Mesenchymal stem cell (in vitro differentiated cells and primary cell): ENCODE measurements around the gene DNAH11.
"Not testable (repeated sequence)": the region's sequence is repeated elsewhere in the genome, so short reads cannot be mapped to it uniquely, and the experiment has no call there.

Experiments used
- DNase-seq: peaks from one replicate; pipeline ENCODE4 v3.0.0-alpha.2; 2013
- H2AFZ ChIP-seq: one replicate; pipeline ENCODE4 v1.6.1; 2013; ENCODE audit warnings: low read depth, mild to moderate bottlenecking, control low read depth, inconsistent platforms, low read length, moderate library complexity
- H2AK5ac ChIP-seq: 2 replicates; pipeline ENCODE4 v1.6.1; 2013; ENCODE audit warnings: low read length, moderate library complexity, mild to moderate bottlenecking, inconsistent platforms; ENCODE audit not compliant: severe bottlenecking
- H2BK120ac ChIP-seq: one replicate; pipeline ENCODE4 v1.6.1; 2013; ENCODE audit warnings: low read depth, mild to moderate bottlenecking, inconsistent platforms, low read length, moderate library complexity
- H2BK12ac ChIP-seq, 2 experiments: one replicate each; pipeline ENCODE4 v1.6.1; 2013; ENCODE audit warnings: inconsistent platforms in 2 of 2, low read length in 2 of 2, mild to moderate bottlenecking in 2 of 2, moderate library complexity in 2 of 2, control low read depth in 1 of 2
- H2BK15ac ChIP-seq: one replicate; pipeline ENCODE4 v1.6.1; 2013; ENCODE audit warnings: mild to moderate bottlenecking, low read depth, inconsistent platforms; ENCODE audit not compliant: poor library complexity, severe bottlenecking
- H2BK5ac ChIP-seq: 2 replicates; pipeline ENCODE4 v1.6.1; 2013; ENCODE audit warnings: low read depth, mild to moderate bottlenecking, low read length, control low read depth, inconsistent platforms; ENCODE audit not compliant: poor library complexity, severe bottlenecking
- H3K14ac ChIP-seq, 2 experiments: one replicate each; pipeline ENCODE4 v1.6.1; 2013; ENCODE audit warnings: inconsistent platforms in 2 of 2, low read length in 2 of 2, control low read depth in 1 of 2, mild to moderate bottlenecking in 1 of 2, moderate library complexity in 1 of 2
- H3K18ac ChIP-seq, 2 experiments: one replicate each; pipeline ENCODE4 v1.6.1; 2013; ENCODE audit warnings: inconsistent platforms in 2 of 2, low read length in 2 of 2, control low read depth in 1 of 2, low read depth in 1 of 2, mild to moderate bottlenecking in 1 of 2
- H3K23ac ChIP-seq, 2 experiments: one replicate each; pipeline ENCODE4 v1.6.1; 2013; ENCODE audit warnings: inconsistent platforms in 2 of 2, low read length in 2 of 2, mild to moderate bottlenecking in 2 of 2, moderate library complexity in 2 of 2, control low read depth in 1 of 2
- H3K27ac ChIP-seq: 2 replicates; pipeline ENCODE4 v1.5.1; 2013; ENCODE audit warnings: mild to moderate bottlenecking, moderate library complexity, low read length, control low read depth, inconsistent platforms; ENCODE audit not compliant: poor library complexity, severe bottlenecking
- H3K27me3 ChIP-seq, 2 experiments: 2 replicates each; pipeline versions ENCODE4 v1.6.1 to v1.7.0; 2013; ENCODE audit warnings: low read length in 2 of 2, mild to moderate bottlenecking in 2 of 2, moderate library complexity in 2 of 2, control low read depth in 1 of 2, inconsistent platforms in 1 of 2; ENCODE audit not compliant: control insufficient read depth in 1 of 2, insufficient read depth in 1 of 2
- H3K36me3 ChIP-seq, 2 experiments: 2 replicates each; pipeline versions ENCODE4 v1.6.1 to v1.7.0; 2013; ENCODE audit warnings: low read length in 2 of 2, control low read depth in 1 of 2, inconsistent platforms in 1 of 2, low read depth in 1 of 2, mild to moderate bottlenecking in 1 of 2; ENCODE audit not compliant: insufficient read depth in 2 of 2, control insufficient read depth in 1 of 2
- H3K4ac ChIP-seq, 2 experiments: one replicate each; pipeline ENCODE4 v1.6.1; 2013; ENCODE audit warnings: inconsistent platforms in 2 of 2, low read length in 2 of 2, mild to moderate bottlenecking in 2 of 2, moderate library complexity in 2 of 2, control low read depth in 1 of 2, low read depth in 1 of 2
- H3K4me1 ChIP-seq: 2 replicates; pipeline ENCODE4 v1.6.1; 2013; ENCODE audit warnings: low read depth, low read length, control low read depth; ENCODE audit not compliant: control insufficient read depth, insufficient read depth
- H3K4me2 ChIP-seq: 2 replicates; pipeline ENCODE4 v1.6.1; 2013; ENCODE audit warnings: low read length, mild to moderate bottlenecking, inconsistent platforms; ENCODE audit not compliant: poor library complexity, severe bottlenecking
- H3K4me3 ChIP-seq, 2 experiments: 2 replicates each; pipeline versions ENCODE4 v1.5.1 to v1.7.0; 2013; ENCODE audit warnings: low read length in 2 of 2, mild to moderate bottlenecking in 2 of 2, control low read depth in 1 of 2, low read depth in 1 of 2; ENCODE audit not compliant: insufficient read depth in 1 of 2
- H3K79me1 ChIP-seq: replicated peaks from 2 replicates; pipeline ENCODE4 v1.6.1; 2013; ENCODE audit warnings: mild to moderate bottlenecking, control low read depth, low read length, inconsistent platforms; ENCODE audit not compliant: poor library complexity, severe bottlenecking
- H3K9ac ChIP-seq: 2 replicates; pipeline ENCODE4 v1.7.0; 2013; ENCODE audit warnings: mild to moderate bottlenecking, low read length, moderate library complexity
- H3K9me3 ChIP-seq: 2 replicates; pipeline ENCODE4 v1.7.0; 2013; ENCODE audit warnings: mild to moderate bottlenecking, low read length; ENCODE audit not compliant: control insufficient read depth
- H4K8ac ChIP-seq: one replicate; pipeline ENCODE4 v1.6.1; 2013; ENCODE audit warnings: inconsistent platforms, mild to moderate bottlenecking, low read length, moderate library complexity
- H4K91ac ChIP-seq: one replicate; pipeline ENCODE4 v1.6.1; 2013; ENCODE audit warnings: mild to moderate bottlenecking, low read length, inconsistent platforms
- WGBS: methylation state at CpG from one replicate; pipeline ENCODE4 v1.1.7; 2013; ENCODE audit warnings: mixed read lengths; 5-methylcytosine and 5-hydroxymethylcytosine counted together

Gene DNAH11

GRCh38 chr7:21724562-21724961, 181.7 kb downstream of the DNAH11 start:
- Histone ChIP-seq H2BK5ac (no peak overlapping the region), H3K79me1 (no peaks in the 10 kb centered on the region), H3K23ac (no peak overlapping the region), H3K9ac (no peak overlapping the region), H2AK5ac (no peak overlapping the region), H2BK15ac (no peak overlapping the region), H3K4ac (no peak overlapping the region), H4K91ac (no peak overlapping the region), H2BK120ac (no peak overlapping the region), H2AFZ (no peak overlapping the region), H3K27me3 (no peaks in the 10 kb centered on the region), H4K8ac (no peak overlapping the region), H2BK12ac (no peak overlapping the region), H3K4me3 (no peak overlapping the region), H3K36me3 (no peaks in the 10 kb centered on the region), H3K14ac (no peak overlapping the region), H3K27ac (no peak overlapping the region), H3K9me3 (no peaks in the 10 kb centered on the region), H3K4me1 (no peaks in the 10 kb centered on the region), H3K4me2 (no peak overlapping the region), H3K18ac (no peak overlapping the region)
- DNase-seq = no peak
- WGBS = 98% methylated on average over 3 of the region's 3 CpGs

GRCh38 chr7:21730399-21730798, 187.6 kb downstream of the DNAH11 start:
- H3K4me1 ChIP-seq = no peaks in the 10 kb centered on the region

GRCh38 chr7:21731977-21732376, 189.1 kb downstream of the DNAH11 start:
- Histone ChIP-seq H2BK12ac (no peak overlapping the region), H3K4ac (no peak overlapping the region), H3K4me2 (no peak overlapping the region), H2BK5ac (no peak overlapping the region), H3K9me3 (no peaks in the 10 kb centered on the region), H4K91ac (no peak overlapping the region), H3K18ac (no peak overlapping the region), H3K36me3 (no peaks in the 10 kb centered on the region), H4K8ac (no peak overlapping the region), H3K4me1 (no peaks in the 10 kb centered on the region), H3K79me1 (no peaks in the 10 kb centered on the region), H3K14ac (no peak overlapping the region), H3K27me3 (no peaks in the 10 kb centered on the region), H2AFZ (no peak overlapping the region), H3K9ac (no peak overlapping the region), H3K27ac (no peak overlapping the region), H3K4me3 (no peak overlapping the region), H2AK5ac (no peak overlapping the region), H2BK120ac (no peak overlapping the region), H2BK15ac (no peak overlapping the region), H3K23ac (no peak overlapping the region)
- DNase-seq = no peak
- WGBS = 61% methylated on average over 3 of the region's 3 CpGs

More at GRCh38 chr7:21730399-21730798, 187.6 kb downstream of the DNAH11 start:
- Histone ChIP-seq H2AK5ac (no peak overlapping the region), H2AFZ (no peak overlapping the region), H4K91ac (no peak overlapping the region), H2BK12ac (no peak overlapping the region), H3K27ac (no peak overlapping the region), H3K4ac (no peak overlapping the region), H2BK120ac (no peak overlapping the region), H3K9ac (no peak overlapping the region), H3K9me3 (no peaks in the 10 kb centered on the region), H3K4me2 (no peak overlapping the region), H2BK5ac (no peak overlapping the region), H4K8ac (no peak overlapping the region), H3K18ac (no peak overlapping the region), H3K27me3 (no peaks in the 10 kb centered on the region), H3K36me3 (no peaks in the 10 kb centered on the region), H2BK15ac (no peak overlapping the region), H3K23ac (no peak overlapping the region), H3K14ac (no peak overlapping the region), H3K4me3 (no peak overlapping the region), H3K79me1 (no peaks in the 10 kb centered on the region)
- DNase-seq = no peak
- 94% methylated on average over 1 of the region's 2 CpGs for WGBS

GRCh38 chr7:21732956-21733355, 190.1 kb downstream of the DNAH11 start:
- not testable (repeated sequence) for H2BK15ac ChIP-seq, H2AFZ ChIP-seq, H3K27ac ChIP-seq, H3K36me3 ChIP-seq, H3K18ac ChIP-seq, H2BK5ac ChIP-seq, H3K4me3 ChIP-seq, H3K79me1 ChIP-seq, DNase-seq, H3K9ac ChIP-seq, H3K23ac ChIP-seq, H3K4ac ChIP-seq, H2BK120ac ChIP-seq, H4K91ac ChIP-seq, H3K27me3 ChIP-seq, H2BK12ac ChIP-seq, H3K4me1 ChIP-seq, H2AK5ac ChIP-seq, H3K9me3 ChIP-seq, H3K4me2 ChIP-seq, H4K8ac ChIP-seq, H3K14ac ChIP-seq
- 68% methylated on average over 4 of the region's 6 CpGs for WGBS
